GM11168 (cell line): ENCODE data around the gene COL24A1.
"Not testable (repeated sequence)": the region's sequence is repeated elsewhere in the genome, so short reads cannot be mapped to it uniquely, and the experiment has no call there.

Experiments
- in situ Hi-C: fragments of 300-500 bp; cut with MboI; formaldehyde crosslinking; loops from one replicate; pipeline ENCODE4 v1.12.0; 2022; ENCODE audit warnings: low sequenced_read_pairs; ENCODE audit not compliant: unreplicated experiment

Gene COL24A1

GRCh38 chr1:85833165-85833564 lies 323.4 kb downstream of the COL24A1 start:
- in situ Hi-C loops = not testable (repeated sequence)

GRCh38 chr1:85830837-85831236 lies 325.7 kb downstream of the COL24A1 start:
- in situ Hi-C loops = no loop called here

DNA sequence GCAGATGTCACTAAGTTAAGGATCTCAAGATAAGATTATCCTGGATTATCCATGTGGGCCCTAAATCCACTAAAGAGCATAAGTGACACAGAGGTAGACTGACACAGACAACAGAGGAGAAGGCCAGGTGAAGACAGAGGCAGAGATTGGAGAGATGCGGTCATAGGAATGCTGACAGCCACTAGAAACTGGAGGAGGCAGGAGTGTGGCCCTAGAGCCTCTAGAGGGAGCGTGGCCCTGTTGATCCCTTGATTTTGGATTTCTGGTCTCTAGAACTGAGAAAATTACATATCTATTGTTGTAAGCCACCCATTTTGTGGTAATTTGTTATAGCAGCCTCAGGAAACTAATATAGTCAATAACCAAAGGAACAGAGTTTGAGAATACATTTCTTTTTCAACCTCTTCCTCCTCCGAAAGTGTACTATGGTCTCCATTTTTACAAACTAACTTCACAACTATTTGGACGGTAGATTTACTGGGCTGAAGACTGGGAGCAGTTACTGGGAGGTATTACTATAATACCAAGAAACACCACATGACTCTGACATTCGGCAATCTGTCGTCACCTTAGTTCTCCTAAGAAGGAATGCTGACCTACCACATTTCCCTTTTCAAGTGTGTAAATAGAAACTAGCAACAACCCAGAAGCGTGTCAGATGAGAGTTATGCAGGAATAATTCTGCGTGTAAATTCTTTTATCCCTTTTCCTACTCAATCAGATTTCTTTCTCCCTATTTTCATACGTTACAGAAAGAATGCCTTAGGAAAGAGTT lies 332.3 kb downstream of the COL24A1 start:
- in situ Hi-C loops = no loop called here

- in situ Hi-C loops = no loop called here
Measured at GRCh38 chr1:85822696-85823095, 333.9 kb downstream of the COL24A1 start.

DNA sequence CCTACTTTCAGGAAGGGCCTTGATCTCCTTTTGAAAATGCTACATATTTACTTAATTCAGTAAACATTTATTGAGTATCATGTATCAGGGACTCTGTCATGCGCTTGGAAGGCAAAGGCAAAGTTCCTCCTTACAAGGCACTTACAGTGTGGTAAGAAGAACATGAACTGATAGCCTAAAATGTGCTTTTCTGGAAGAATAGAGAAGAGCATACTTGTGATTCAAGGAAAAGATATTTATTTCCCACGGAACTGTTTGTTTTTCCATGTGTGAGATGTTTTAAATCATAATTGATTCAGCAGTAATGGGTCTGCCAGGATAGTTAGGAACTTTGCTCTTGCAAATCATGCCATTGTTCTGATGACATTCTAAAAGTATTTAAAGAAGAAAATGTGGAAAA lies 338.2 kb downstream of the COL24A1 start:
- in situ Hi-C loops = no loop called here

DNA sequence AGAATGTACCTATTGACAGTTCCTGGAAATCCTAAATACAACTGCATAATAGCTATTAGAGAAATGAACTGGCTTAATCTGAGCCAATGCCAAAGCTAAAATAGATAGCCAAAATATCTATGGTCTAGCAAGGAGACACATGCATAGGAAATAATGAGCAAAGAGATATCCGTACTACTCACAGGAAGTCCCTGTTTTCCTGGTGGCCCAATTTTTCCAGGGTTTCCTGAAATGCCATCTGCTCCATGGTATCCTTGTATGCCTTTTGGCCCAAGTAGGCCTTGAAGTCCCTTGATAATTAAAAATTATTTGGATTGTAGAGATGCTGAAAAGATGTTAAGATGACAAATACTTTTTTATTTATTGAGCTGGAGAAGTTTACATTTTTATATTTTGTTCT lies 340.0 kb downstream of the COL24A1 start:
- in situ Hi-C loops = no loop called here

- in situ Hi-C loops = no loop called here
Measured at GRCh38 chr1:85815906-85816305, 340.7 kb downstream of the COL24A1 start.

DNA sequence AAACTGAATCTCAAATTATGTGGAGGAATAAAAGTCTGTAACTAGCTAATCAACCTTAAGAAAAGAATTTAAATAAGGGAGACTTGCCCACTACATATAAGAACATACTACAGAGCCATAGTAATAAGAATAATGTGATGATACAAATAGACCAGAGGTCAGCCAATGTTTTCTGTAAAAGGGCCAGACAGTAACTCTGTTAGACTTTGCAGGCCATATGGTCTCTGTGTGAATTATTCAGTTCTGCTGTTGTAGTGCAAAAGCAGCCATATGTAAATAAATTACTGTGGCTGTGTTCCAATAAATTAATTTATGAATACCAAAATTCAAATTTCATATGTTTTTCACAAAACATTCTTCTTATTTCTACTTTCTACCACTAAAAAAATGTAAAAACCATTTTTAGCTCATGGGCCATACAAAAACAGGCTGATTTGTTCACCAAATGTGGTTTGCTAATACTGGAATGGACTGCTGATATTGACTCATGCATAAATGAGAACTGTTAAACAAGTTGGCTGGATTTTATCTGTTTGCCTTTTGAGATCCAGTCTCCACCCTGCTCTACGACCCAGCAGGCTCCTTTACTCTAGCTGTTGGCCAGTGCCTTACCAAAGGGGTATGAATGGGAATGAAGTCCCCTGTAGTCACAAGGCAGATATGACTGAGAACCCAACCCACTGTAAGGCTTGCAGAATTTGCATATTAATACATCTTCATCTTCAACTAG lies 350.2 kb downstream of the COL24A1 start:
- in situ Hi-C loops = no loop called here

DNA sequence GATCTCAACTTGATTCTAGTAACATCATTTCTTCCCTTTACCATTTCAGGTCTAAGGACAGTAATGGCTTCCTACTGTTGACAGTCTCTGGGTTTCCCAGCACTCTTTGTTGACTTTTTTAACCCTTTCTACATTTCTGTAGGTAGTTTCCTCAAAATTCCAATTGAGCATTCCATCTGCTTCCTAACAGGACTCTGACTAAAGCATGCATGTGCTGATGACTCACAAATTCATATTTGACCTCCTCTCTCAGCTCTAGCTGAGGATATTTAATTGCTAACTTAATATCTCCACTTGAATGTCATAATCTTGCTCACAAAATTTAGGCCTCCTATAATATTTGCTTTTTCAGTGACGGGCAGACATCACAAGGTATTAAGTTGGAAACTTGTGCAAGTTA lies 355.1 kb downstream of the COL24A1 start:
- in situ Hi-C loops = no loop called here

- in situ Hi-C loops = no loop called here
Measured at GRCh38 chr1:85799737-85800136, 356.8 kb downstream of the COL24A1 start.

DNA sequence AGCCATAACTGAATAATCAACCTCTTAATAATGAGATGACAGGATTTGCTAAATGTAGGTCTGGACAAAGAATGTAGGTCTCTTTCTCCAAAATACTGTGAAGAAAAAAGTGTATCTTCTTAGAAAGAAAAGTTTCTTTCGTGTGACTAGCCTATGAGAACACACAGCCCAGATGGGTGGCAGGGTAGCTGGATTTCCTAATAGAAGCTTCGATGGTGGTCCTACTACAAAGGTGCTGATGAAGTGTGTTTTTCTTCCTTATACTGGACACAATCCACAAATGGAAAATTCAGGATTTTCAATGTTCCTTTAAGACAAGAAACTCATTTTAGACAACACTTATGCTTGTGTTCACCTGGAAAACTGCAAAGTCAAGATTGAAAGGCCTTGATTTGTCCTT lies 358.2 kb downstream of the COL24A1 start:
- in situ Hi-C loops = no loop called here

DNA sequence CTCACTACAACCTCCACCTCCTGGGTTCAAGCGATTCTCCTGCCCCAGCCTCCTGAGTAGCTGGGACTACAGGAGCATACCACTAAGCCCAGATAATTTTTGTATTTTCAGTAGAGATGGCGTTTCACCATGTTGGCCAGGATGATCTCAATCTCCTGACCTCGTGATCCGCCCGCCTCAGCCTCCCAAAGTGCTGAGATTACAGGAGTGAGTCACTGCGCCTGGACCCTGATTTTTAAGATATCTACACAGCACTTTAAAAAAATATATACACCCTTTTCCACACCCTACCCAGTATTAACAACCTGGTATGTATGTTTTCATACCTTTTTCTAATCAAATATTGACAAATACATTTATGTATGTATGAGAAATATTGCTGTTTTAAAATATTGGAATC lies 379.6 kb downstream of the COL24A1 start:
- in situ Hi-C loops = not testable (repeated sequence)

DNA sequence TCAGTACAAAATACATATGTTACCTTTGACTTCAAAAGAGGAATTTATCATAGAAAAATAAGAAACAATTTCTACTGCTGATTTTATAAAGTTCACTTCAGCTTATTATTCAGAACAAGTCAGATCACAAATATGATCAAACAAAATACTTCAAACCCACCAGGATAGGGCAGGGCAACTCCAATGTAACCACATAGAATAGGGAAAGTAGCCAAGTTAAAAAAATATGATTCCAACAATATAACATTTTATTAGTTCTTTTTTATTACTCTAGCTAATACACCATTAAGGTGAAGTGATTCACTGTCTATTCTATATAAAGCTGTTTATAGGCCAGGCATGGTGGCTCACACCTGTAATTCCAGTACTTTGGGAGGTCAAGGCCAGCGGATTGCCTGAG lies 393.8 kb downstream of the COL24A1 start:
- in situ Hi-C loops = no loop called here

GRCh38 chr1:85756864-85757263 lies 399.7 kb downstream of the COL24A1 start:
- in situ Hi-C loops = no loop called here

DNA sequence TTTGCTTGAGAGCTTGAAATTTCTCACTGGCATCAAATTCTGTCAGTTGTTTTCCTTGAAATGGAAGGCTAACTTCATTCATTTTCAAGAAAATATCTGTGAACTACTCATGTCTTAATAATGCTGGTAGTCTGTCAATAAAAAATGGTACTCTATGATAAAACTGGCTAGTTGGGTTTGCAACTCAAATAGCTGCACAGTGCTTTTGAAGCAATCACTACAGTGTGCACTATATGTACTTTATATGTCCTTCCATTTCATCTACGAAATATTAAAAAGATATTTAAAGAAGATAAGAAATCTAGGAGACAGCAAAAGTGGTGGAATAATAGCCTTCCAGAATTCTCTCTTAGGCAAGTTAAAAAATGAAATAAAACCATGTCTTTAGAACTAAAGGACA lies 408.5 kb downstream of the COL24A1 start:
- in situ Hi-C loops = no loop called here

GRCh38 chr1:85746777-85747176 lies 409.8 kb downstream of the COL24A1 start:
- in situ Hi-C loops = no loop called here

- in situ Hi-C loops = no loop called here
Measured at GRCh38 chr1:85743814-85744213, 412.8 kb downstream of the COL24A1 start.

- in situ Hi-C loops = no loop called here
Measured at GRCh38 chr1:85734931-85735330, 421.6 kb downstream of the COL24A1 start.

DNA sequence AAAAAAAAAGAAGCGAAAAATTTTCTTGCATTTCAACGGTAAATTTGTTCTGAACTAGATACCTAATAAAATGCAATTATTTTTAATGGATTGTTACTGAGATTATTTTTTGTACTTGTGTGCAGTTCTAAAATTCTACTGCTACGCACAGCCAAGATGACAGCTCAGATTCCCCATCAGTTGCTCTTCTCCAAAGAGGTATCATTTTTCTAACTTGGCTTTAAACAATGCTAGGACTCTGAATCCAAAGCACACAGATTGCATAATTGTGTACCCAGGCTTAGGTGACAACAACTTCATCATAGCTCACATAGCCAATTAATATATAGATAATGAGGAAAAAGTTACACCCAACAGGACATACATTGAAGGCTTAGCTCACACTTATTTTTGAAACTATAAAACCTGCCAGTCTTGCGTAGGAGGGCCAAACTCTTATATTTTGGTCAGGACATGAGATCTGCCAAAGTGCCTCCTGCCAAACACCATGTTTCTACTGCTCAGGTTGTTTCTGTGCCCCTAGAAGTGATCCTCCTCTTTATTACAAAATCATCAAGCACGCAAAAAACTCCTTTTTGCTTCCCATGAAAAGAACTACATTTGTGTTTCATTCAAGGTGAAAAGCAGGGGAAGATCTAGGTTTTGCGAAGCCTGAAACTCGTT lies 437.8 kb downstream of the COL24A1 start:
- in situ Hi-C loops = loop anchor here (25.0 kb wide), 1 partner anchor 407 kb away; no protein-coding TSS in a partner anchor

GRCh38 chr1:85714418-85715114 lies 442.0 kb downstream of the COL24A1 start:
- in situ Hi-C loops = loop anchor here (25.0 kb wide), 1 partner anchor 402 kb away; no protein-coding TSS in a partner anchor
